Liver (tissue), 9 donors: ENCODE data around the gene STT3B. TPM values are rescaled to one million over a fixed set of nuclear protein-coding genes. Genes with fewer than 3 reads are reported as not detected.

Experiments used
- DNase-seq: peaks from one replicate; pipeline ENCODE4 v3.0.0-alpha.2; 2017; ENCODE audit warnings: low spot score
- H3K27ac ChIP-seq, 2 donors: one replicate each; pipeline ENCODE4 v1.7.0; 2013; ENCODE audit warnings: inconsistent platforms in 2 of 2, low read length in 2 of 2, control low read depth in 1 of 2, low read depth in 1 of 2, mild to moderate bottlenecking in 1 of 2
- H3K27me3 ChIP-seq, 4 donors: one replicate each; pipeline versions ENCODE4 v1.6.1 to v1.7.0; 2013; ENCODE audit warnings: low read length in 3 of 4, inconsistent platforms in 1 of 4, mild to moderate bottlenecking in 1 of 4, moderate library complexity in 1 of 4; ENCODE audit not compliant: control insufficient read depth in 4 of 4, insufficient read depth in 4 of 4
- H3K36me3 ChIP-seq, 4 donors: one replicate each; pipeline versions ENCODE4 v1.6.1 to v1.7.0; 2013; ENCODE audit warnings: low read length in 3 of 4, mild to moderate bottlenecking in 3 of 4, low read depth in 1 of 4, moderate library complexity in 1 of 4; ENCODE audit not compliant: control insufficient read depth in 4 of 4, insufficient read depth in 3 of 4
- H3K4me1 ChIP-seq, 4 donors: one replicate each; pipeline versions ENCODE4 v1.6.1 to v1.7.0; 2013; ENCODE audit warnings: low read length in 3 of 4, mild to moderate bottlenecking in 3 of 4, moderate library complexity in 1 of 4; ENCODE audit not compliant: control insufficient read depth in 4 of 4, insufficient read depth in 4 of 4
- H3K4me3 ChIP-seq, 3 donors: one replicate each; pipeline versions ENCODE4 v1.6.1 to v1.7.0; 2013; ENCODE audit warnings: low read length in 3 of 3, control low read depth in 1 of 3, low read depth in 1 of 3, mild to moderate bottlenecking in 1 of 3
- H3K9ac ChIP-seq, 2 donors: one replicate each; pipeline ENCODE4 v1.7.0; 2013; ENCODE audit warnings: low read length in 2 of 2, mild to moderate bottlenecking in 2 of 2, moderate library complexity in 2 of 2, control low read depth in 1 of 2, low read depth in 1 of 2
- H3K9me3 ChIP-seq, 4 donors: one replicate each; pipeline versions ENCODE4 v1.6.1 to v1.7.0; 2013; ENCODE audit warnings: low read length in 3 of 4; ENCODE audit not compliant: control insufficient read depth in 4 of 4
- CTCF ChIP-seq: fragments of 150-350 bp; IDR thresholded peaks from 2 replicates; pipeline ENCODE4 v1.5.1; 2017; ENCODE audit warnings: improper control_type of control experiment, low read depth, low read length; ENCODE audit not compliant: missing input control
- EGR1 ChIP-seq, 2 donors: IDR thresholded peaks; 2 replicates each; pipeline ENCODE4 v1.6.1; 2016 to 2018; ENCODE audit warnings: antibody characterized with exemption in 2 of 2, low read depth in 2 of 2
- GABPA ChIP-seq, 2 donors: IDR thresholded peaks in 1 of 2; conservative IDR thresholded peaks in 1 of 2; 2 replicates each; pipeline ENCODE4 v1.6.1; 2016; ENCODE audit warnings: antibody characterized with exemption in 2 of 2, mild to moderate bottlenecking in 1 of 2, moderate library complexity in 1 of 2
- HNF4A ChIP-seq, 2 donors: conservative IDR thresholded peaks; 2 replicates each; pipeline ENCODE4 v1.6.1; 2016; ENCODE audit warnings: antibody characterized with exemption in 2 of 2, mild to moderate bottlenecking in 2 of 2
- JUND ChIP-seq, 2 donors: IDR thresholded peaks; 2 replicates each; pipeline ENCODE4 v1.6.1; 2016; ENCODE audit warnings: antibody characterized with exemption in 2 of 2
- NR2F2 ChIP-seq: IDR thresholded peaks from 2 replicates; pipeline ENCODE4 v1.6.1; 2016; ENCODE audit warnings: antibody characterized with exemption
- RAD21 ChIP-seq, 2 donors: IDR thresholded peaks; 2 replicates each; pipeline ENCODE4 v1.6.1; 2016; ENCODE audit warnings: antibody characterized with exemption in 2 of 2, mild to moderate bottlenecking in 2 of 2
- REST ChIP-seq: IDR thresholded peaks from 2 replicates; pipeline ENCODE4 v1.6.1; 2016; ENCODE audit warnings: antibody characterized with exemption, mild to moderate bottlenecking
- RXRA ChIP-seq, 2 donors: IDR thresholded peaks; 2 replicates each; pipeline ENCODE4 v1.6.1; 2017 to 2018; ENCODE audit warnings: antibody characterized with exemption in 2 of 2, mild to moderate bottlenecking in 1 of 2
- SP1 ChIP-seq: IDR thresholded peaks from 2 replicates; pipeline ENCODE4 v1.6.1; 2018; ENCODE audit warnings: antibody characterized with exemption, mild to moderate bottlenecking
- TAF1 ChIP-seq: conservative IDR thresholded peaks from 2 replicates; pipeline ENCODE4 v1.6.1; 2016; ENCODE audit warnings: antibody characterized with exemption, mild to moderate bottlenecking
- YY1 ChIP-seq: IDR thresholded peaks from 2 replicates; pipeline ENCODE4 v1.6.1; 2016; ENCODE audit warnings: antibody characterized with exemption, mild to moderate bottlenecking
- ZBTB33 ChIP-seq: IDR thresholded peaks from 2 replicates; pipeline ENCODE4 v1.6.1; 2016; ENCODE audit warnings: antibody characterized with exemption
- WGBS: extraction: QIAGEN DNeasy Blood & Tissue Kit; methylation state at CpG from one replicate; pipeline ENCODE4 v1.1.7; 2013; 5-methylcytosine and 5-hydroxymethylcytosine counted together
- polyA plus RNA-seq, 2 donors: library from polyadenylated mRNA; stranded (reverse) in 1 of 2; unstranded in 1 of 2; fragments of 200-250 nt in 1 of 2; fragments of >200 nt in 1 of 2; fragmentation: Nextera tagmentation in 1 of 2; extraction: Ambion mirVana in 1 of 2; gene quantifications; one replicate each; pipeline versions ENCODE4 v1.2.1 to v1.2.3, GENCODE V29; 2013 to 2015
- total RNA-seq, 2 donors: library from RNA; depleted of rRNA; stranded (reverse); fragments of >200 nt; gene quantifications; one replicate each; pipeline ENCODE4 v1.2.3, GENCODE V29; 2014
- donor health status: healthy.
- donor health status: healthy.
- donor health status: healthy.
- donor health status: healthy.
- donor health status: healthy.

STT3B gene
- total and polyA plus RNA-seq, 4 donors = 23.9 to 128 (median 85.5) TPM

GRCh38 chr3:31616711-31617110, 84.0 kb downstream of the STT3B start:
- WGBS = 91% methylated on average over 2 of the region's 2 CpGs
- no peaks in the 10 kb centered on the region for H3K4me1 ChIP-seq

GRCh38 chr3:31620656-31621055, 87.9 kb downstream of the STT3B start:
- WGBS = 96% methylated on average over 1 of the region's 1 CpG
- Histone ChIP-seq H3K4me3 (no peak overlapping the region), H3K36me3 (peaks cover 2 to 42% (median 11%) of the 10 kb centered on the region in 4 donors), H3K9me3 (no peaks in the 10 kb centered on the region), H3K27ac (no peak overlapping the region), H3K4me1 (no peaks in the 10 kb centered on the region), H3K27me3 (no peaks in the 10 kb centered on the region), H3K9ac (no peak overlapping the region)
- no peak for DNase-seq
- no peak for TF ChIP-seq ZBTB33
- TF ChIP-seq JUND (IDR thresholded peaks at IDR 0.05) = no peak
- no peak for TF ChIP-seq TAF1
- TF ChIP-seq EGR1 (IDR thresholded peaks at IDR 0.05; ENCODE audit: low read depth in 2 of 2) = no peak
- TF ChIP-seq NR2F2 = no peak
- TF ChIP-seq CTCF = no peak
- TF ChIP-seq GABPA (IDR thresholded peaks at IDR 0.05 in 1 of 2, conservative IDR thresholded peaks at IDR 0.05 in 1 of 2) = no peak
- TF ChIP-seq SP1 = no peak
- no peak for TF ChIP-seq RXRA (IDR thresholded peaks at IDR 0.05)
- TF ChIP-seq REST = no peak
- TF ChIP-seq YY1 = no peak
- no peak for TF ChIP-seq HNF4A (conservative IDR thresholded peaks at IDR 0.05)
- TF ChIP-seq RAD21 (IDR thresholded peaks at IDR 0.05) = no peak

More at GRCh38 chr3:31616711-31617110, 84.0 kb downstream of the STT3B start:
- H3K27me3 ChIP-seq = no peaks in the 10 kb centered on the region
- H3K27ac ChIP-seq = no peak overlapping the region
- no peak overlapping the region for H3K4me3 ChIP-seq
- no peak for TF ChIP-seq HNF4A (conservative IDR thresholded peaks at IDR 0.05)
- no peaks in the 10 kb centered on the region for H3K9me3 ChIP-seq
- no peak overlapping the region for H3K9ac ChIP-seq
- DNase-seq = no peak
- peaks cover 0 to 20% (median 4%) of the 10 kb centered on the region in 4 donors for H3K36me3 ChIP-seq
